ENCODE data around the gene ZNF525. TPM values are rescaled to one million over a fixed set of nuclear protein-coding genes. Genes with fewer than 3 reads are reported as not detected.

The ZNF525 gene
- total and polyA plus RNA-seq, 2 of the 13 experiments (the other 11 are each of a cell fraction or from before 2014, with no cell fraction given) = 3.4 to 8.7 TPM

DNA sequence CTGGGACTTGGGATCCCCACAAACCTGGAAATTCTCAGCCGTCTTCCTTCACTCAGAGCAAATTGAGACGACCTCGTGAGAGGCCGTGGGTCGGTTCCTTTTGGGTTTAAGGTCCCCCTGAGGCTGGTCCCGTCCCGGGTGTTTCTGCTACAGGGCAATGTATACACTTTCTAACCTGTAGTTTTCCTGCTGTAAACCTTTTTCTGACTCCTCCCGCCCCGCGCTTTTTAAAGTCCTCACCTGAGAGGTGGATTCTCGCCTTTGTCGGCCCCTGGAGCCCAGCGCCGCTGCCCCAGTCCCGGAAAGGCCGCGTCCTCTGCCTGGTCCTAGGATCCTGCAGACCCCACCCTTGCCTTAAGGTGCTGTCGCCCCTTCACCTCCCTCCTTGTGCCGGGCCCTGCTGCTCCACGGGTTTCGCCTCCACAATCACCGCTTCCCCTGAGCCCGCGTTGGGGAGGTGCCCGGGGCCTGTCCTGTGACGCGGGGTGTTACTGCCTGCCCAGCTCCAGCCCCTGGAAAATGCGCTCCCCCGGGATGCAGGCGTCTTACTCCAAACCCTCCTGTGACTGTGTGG lies 66.7 kb downstream of the ZNF525 start (continued):
- TF ChIP-seq KLF16 (CRISPR knock-in tag; IDR thresholded peaks at IDR 0.05) (0 out of 4 replicates have a peak, but pooled peaks of 1 of the 2 experiments have one; percentile 3), RFXANK (CRISPR knock-in tag; IDR thresholded peaks at IDR 0.05) (no peak), SIX1 (CRISPR knock-in tag; IDR thresholded peaks at IDR 0.05; ENCODE audit: borderline replicate concordance) (no peak), RORA (CRISPR knock-in tag; IDR thresholded peaks at IDR 0.05) (no peak), GFI1 (CRISPR knock-in tag; IDR thresholded peaks at IDR 0.05; ENCODE audit: borderline replicate concordance) (0 out of 2 replicates have a peak, but pooled peaks have one; percentile 51), SUZ12 (IDR thresholded peaks at IDR 0.05; ENCODE audit: low read depth, low read length) (no peak), ZNF782 (CRISPR knock-in tag; IDR thresholded peaks at IDR 0.05; ENCODE audit: borderline replicate concordance) (no peak), SNAPC5 (CRISPR knock-in tag; IDR thresholded peaks at IDR 0.05; ENCODE audit: borderline replicate concordance) (no peak), ZNF768 (CRISPR knock-in tag; IDR thresholded peaks at IDR 0.05) (no peak), MLX (CRISPR knock-in tag; IDR thresholded peaks at IDR 0.05) (no peak), AGO2 (optimal IDR thresholded peaks at IDR 0.05; ENCODE audit: low read depth, low read length) (peak; percentile 25), KLF15 (CRISPR knock-in tag; IDR thresholded peaks at IDR 0.05; ENCODE audit: borderline replicate concordance) (no peak), ZNF772 (CRISPR knock-in tag; IDR thresholded peaks at IDR 0.05) (0 out of 2 replicates have a peak, but pooled peaks have one; percentile 29), HMG20A (CRISPR knock-in tag; IDR thresholded peaks at IDR 0.05; ENCODE audit: borderline replicate concordance) (no peak), MZF1 (CRISPR knock-in tag; IDR thresholded peaks at IDR 0.05; ENCODE audit: borderline replicate concordance) (no peak)
- TF ChIP-seq, protein P1, sequence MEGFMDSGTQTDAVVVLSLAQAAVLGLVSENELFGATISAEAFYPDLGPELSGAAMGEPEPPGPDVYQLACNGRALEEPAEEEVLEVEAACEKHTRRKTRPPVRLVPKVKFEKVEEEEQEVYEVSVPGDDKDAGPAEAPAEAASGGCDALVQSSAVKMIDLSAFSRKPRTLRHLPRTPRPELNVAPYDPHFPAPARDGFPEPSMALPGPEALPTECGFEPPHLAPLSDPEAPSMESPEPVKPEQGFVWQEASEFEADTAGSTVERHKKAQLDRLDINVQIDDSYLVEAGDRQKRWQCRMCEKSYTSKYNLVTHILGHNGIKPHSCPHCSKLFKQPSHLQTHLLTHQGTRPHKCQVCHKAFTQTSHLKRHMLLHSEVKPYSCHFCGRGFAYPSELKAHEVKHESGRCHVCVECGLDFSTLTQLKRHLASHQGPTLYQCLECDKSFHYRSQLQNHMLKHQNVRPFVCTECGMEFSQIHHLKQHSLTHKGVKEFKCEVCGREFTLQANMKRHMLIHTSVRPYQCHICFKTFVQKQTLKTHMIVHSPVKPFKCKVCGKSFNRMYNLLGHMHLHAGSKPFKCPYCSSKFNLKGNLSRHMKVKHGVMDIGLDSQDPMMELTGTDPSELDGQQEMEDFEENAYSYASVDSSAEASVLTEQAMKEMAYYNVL (CRISPR knock-in tag; IDR thresholded peaks at IDR 0.05; ENCODE audit: borderline replicate concordance) = no peak
- TF ChIP-seq, protein P2, sequence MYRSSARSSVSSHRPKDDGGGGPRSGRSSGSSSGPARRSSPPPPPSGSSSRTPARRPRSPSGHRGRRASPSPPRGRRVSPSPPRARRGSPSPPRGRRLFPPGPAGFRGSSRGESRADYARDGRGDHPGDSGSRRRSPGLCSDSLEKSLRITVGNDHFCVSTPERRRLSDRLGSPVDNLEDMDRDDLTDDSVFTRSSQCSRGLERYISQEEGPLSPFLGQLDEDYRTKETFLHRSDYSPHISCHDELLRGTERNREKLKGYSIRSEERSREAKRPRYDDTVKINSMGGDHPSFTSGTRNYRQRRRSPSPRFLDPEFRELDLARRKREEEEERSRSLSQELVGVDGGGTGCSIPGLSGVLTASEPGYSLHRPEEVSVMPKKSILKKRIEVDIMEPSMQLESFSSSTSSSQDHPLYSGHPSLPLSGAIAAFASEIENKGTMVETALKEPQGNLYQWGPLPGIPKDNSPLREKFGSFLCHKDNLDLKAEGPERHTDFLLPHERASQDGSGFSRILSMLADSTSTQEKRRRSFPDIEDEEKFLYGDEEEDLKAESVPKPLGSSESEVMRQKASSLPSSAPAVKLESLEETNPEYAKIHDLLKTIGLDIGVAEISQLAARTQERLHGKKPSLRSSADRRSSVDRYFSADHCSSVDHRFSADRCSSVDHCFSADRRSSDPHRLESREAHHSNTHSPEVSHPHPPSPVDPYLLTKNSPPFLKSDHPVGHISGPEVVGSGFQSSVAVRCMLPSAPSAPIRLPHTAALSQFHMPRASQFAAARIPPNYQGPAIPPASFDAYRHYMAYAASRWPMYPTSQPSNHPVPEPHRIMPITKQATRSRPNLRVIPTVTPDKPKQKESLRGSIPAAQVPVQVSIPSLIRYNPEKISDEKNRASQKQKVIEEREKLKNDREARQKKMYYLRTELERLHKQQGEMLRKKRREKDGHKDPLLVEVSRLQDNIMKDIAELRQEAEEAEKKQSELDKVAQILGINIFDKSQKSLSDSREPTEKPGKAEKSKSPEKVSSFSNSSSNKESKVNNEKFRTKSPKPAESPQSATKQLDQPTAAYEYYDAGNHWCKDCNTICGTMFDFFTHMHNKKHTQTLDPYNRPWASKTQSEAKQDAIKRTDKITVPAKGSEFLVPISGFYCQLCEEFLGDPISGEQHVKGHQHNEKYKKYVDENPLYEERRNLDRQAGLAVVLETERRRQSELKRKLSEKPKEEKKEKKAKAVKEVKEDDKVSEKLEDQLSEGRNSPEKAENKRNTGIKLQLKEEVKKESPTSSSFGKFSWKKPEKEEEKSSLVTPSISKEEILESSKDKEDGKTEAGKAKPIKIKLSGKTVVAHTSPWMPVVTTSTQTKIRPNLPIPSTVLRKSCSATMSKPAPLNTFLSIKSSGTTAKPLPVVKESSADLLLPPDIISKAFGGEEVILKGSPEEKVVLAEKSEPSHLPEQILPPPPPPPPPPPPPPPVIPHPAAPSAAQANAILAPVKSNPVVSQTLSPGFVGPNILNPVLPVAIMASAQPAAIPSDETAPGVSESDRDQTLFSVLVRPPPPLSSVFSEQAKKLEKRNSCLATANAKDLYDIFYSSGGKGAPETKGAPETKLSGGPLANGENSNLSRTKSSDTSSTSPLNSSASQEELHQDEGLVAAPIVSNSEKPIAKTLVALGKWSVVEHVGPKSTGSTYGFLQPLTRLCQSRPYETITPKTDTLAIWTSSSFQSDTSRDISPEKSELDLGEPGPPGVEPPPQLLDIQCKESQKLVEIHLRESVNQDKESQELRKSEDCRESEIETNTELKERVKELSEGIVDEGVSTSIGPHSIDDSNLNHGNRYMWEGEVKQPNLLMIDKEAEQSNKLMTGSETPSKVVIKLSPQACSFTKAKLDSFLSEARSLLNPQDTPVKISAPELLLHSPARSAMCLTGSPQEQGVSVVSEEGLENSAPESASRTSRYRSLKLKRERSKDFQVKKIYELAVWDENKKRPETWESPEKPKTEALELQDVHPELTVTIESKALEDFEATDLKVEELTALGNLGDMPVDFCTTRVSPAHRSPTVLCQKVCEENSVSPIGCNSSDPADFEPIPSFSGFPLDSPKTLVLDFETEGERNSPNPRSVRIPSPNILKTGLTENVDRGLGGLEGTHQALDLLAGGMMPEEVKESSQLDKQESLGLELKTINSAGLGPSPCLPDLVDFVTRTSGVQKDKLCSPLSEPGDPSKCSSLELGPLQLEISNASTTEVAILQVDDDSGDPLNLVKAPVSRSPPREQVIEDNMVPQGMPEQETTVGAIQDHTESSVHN (CRISPR knock-in tag; IDR thresholded peaks at IDR 0.05) = no peak
- TF ChIP-seq, protein P3, sequence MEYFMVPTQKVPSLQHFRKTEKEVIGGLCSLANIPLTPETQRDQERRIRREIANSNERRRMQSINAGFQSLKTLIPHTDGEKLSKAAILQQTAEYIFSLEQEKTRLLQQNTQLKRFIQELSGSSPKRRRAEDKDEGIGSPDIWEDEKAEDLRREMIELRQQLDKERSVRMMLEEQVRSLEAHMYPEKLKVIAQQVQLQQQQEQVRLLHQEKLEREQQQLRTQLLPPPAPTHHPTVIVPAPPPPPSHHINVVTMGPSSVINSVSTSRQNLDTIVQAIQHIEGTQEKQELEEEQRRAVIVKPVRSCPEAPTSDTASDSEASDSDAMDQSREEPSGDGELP (IDR thresholded peaks at IDR 0.05; ENCODE audit: borderline replicate concordance, low read depth) = no peak

Data from HepG2 (cell line).